EL (cell line): ENCODE measurements around the gene BPI.
"Not testable (repeated sequence)": the region's sequence is repeated elsewhere in the genome, so short reads cannot be mapped to it uniquely, and the experiment has no call there.

Experiments used
- DNase-seq: peaks from one replicate; pipeline ENCODE4 v3.0.0-alpha.2; 2016

Gene BPI

DNA sequence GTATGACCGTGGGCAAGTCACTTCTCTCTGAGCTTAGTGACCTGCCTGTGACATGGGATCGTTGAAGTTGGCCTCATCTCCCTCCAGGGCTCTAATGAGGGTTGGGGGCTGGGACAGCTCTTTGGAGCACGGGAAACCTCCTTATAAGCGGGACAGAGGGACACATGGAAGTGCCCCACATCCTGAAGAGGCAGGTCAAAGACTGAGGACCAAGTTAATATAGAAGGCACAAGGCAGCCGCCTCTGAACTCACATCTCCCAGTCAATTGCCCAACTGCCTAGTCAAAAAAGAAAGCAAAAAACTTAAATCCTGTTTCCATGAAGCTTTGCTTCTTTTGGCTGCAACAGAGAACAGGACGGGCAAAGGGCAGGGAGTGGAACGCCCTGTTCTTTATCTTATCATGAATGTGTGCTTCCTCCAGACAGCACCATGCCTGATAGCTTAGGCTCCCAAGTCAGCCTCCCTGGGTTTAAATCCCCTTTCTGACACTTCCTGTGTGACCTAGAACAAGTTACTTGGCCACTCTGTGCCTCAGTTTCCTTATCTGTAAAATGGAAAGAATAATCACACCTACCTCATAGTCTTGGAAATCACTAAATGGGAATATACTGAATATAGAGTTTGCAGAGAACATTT, 69.4 kb downstream of the BPI start:
- no peak for DNase-seq

DNA sequence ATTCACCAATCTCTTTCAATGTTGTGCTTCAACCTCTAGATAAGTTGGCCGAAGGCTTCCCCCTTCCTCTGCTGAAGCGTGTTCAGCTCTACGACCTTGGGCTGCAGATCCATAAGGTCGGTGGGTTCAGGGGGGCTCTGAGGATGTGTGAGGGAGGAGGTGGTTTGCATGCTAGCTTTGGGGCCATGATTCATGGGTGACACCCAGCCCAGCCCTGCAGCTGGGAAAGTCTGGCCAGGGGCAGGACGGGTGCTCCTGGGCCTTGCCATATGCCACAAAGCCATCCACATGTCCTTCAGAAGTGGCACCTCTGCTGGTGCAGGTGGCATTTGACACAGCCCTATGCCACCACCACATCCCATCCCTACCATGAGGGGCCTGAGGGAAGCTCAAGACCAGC, 69.9 kb downstream of the BPI start:
- DNase-seq, result no peak

DNA sequence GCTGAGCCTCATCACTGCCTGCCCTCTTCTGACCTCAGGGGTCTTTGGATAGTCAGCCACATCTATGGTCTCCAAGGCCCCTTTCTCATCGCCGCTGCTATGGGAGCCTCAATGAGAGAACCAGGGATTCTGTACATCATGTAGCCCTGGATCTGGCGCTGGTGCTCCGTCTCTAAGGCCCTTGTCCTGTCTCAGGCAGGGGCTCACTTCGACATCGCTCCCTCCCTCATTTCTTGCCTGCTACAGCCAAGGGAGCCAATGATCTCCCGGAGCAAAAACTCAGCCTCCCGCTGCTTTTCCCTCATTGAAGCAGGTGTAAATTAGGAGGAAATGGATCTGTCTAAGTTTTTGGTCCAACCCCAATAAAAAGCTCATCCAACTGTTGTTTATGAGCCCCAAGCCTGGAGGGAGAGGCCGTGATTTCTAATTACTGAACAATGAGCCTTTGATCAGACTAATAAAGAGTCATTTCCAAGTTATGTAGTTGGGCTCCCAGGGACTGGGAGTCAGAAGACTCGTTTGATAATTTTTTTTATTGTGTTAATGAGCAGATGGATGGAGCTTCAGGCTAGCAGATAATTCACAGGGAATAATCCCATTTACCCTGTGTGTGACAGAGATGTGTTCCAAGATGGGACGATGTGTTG, 73.2 kb downstream of the BPI start:
- DNase-seq, result no peak

DNA sequence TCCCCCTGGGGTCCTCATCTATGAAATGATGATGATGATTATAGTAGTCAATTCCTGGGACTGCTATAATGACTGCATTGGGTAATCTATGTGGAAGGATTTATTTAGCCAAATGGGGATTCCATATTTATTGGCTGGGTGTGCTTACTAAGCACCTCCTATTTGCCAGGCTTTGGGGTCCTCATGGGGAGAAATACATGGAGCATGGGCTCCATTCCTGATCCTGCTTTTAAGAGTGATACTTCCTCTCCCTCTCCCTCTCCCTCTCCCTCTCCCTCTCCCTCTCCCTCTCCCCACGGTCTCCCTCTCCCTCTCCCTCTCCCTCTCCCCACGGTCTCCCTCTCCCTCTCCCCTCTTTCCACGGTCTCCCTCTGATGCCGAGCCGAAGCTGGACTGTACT, 73.9 kb downstream of the BPI start:
- DNase-seq, result not testable (repeated sequence)

DNA sequence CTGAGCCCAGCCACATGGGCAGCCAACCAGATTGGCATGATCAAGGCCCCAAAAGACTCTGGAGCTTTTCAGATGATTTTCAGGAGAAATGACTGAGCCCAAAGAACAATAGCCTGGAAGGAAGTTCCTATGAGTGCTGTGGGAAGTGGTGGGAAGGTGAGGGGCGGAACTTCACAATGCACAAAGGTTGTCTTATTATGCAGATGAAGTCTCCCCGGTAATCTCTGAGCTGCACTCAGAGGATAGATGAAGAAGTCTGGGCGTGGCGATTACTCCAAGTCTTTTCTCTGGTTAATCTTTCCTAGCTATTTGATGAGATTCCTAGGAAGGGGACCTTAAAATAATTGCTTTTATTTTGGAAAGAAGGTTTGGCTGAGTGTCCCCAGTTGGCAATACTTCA, 79.2 kb downstream of the BPI start:
- DNase-seq, result no peak

DNA sequence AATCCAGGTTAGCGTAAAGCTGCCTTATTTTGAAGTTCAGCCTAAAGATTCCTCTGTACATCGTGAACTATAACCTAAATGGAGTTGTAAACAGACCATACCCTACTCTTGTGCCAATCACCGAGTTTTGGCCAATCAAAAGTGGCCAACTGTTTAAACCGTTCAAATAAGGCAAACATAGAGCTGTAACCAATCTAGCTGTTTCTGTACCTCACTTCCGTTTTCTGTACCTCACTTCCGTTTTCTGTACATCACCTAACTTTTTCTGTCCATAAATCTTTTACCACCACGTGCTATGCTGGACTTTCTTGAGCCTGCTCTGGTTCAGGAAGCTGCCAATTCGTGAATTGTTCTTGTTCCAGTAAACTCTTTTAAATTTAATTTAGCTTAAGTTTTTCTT, 82.0 kb downstream of the BPI start:
- DNase-seq, result no peak

DNA sequence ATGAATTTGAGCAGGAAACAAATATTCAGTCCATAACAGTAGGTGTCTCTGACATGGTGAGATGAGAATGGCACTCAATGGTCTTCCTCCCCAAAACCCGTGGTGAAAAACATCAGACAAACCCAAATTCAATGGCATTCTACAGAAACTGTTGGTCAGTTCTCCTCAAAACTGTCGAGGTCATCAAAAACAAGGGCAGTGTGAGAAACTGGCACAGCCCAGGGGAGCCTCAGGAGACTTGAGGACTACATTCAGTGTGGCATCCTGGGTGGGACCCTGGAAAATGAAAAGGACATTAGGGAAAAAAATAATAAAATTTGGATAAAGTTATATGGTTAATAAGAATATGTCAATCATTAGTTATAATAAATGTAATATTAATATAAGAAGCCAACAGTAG, 82.9 kb downstream of the BPI start:
- no peak for DNase-seq
